ACC112 (cell line): ENCODE results near the gene MBD1.
"Not testable (repeated sequence)": the region's sequence is repeated elsewhere in the genome, so short reads cannot be mapped to it uniquely, and the experiment has no call there.

ENCODE experiments used
- H2AFZ ChIP-seq: fragments of 200-600 bp; sonication (generic); one replicate; pipeline ENCODE4 v1.6.0; 2017; ENCODE audit warnings: antibody characterized with exemption, low read length; ENCODE audit not compliant: unreplicated experiment
- H3K27ac ChIP-seq: fragments of 200-600 bp; sonication (generic); 2 replicates; pipeline ENCODE4 v1.5.1; 2014; ENCODE audit warnings: low read depth, mild to moderate bottlenecking, antibody characterized with exemption, low read length, moderate library complexity
- H3K27me3 ChIP-seq: fragments of 200-600 bp; sonication (generic); 2 replicates; pipeline ENCODE4 v1.6.1; 2014; ENCODE audit warnings: mild to moderate bottlenecking, antibody characterized with exemption, low read length, moderate library complexity, mixed read lengths; ENCODE audit not compliant: insufficient read depth
- H3K36me3 ChIP-seq: fragments of 200-600 bp; sonication (generic); 2 replicates; pipeline ENCODE4 v1.6.1; 2016; ENCODE audit warnings: mild to moderate bottlenecking, antibody characterized with exemption, low read length, moderate library complexity, mixed read lengths; ENCODE audit not compliant: insufficient read depth
- H3K4me1 ChIP-seq: fragments of 200-600 bp; sonication (generic); one replicate; pipeline ENCODE4 v1.6.1; 2016; ENCODE audit warnings: low read length, mixed read lengths; ENCODE audit not compliant: insufficient read depth, unreplicated experiment, control insufficient read depth
- H3K4me3 ChIP-seq: fragments of 200-600 bp; sonication (generic); 2 replicates; pipeline ENCODE4 v1.5.1; 2014; ENCODE audit warnings: mild to moderate bottlenecking, low read depth, low read length
- H3K79me2 ChIP-seq: fragments of 200-600 bp; sonication (generic); one replicate; pipeline ENCODE4 v1.6.0; 2016; ENCODE audit warnings: low read length; ENCODE audit not compliant: control insufficient read depth, unreplicated experiment, insufficient read depth

Gene MBD1

DNA sequence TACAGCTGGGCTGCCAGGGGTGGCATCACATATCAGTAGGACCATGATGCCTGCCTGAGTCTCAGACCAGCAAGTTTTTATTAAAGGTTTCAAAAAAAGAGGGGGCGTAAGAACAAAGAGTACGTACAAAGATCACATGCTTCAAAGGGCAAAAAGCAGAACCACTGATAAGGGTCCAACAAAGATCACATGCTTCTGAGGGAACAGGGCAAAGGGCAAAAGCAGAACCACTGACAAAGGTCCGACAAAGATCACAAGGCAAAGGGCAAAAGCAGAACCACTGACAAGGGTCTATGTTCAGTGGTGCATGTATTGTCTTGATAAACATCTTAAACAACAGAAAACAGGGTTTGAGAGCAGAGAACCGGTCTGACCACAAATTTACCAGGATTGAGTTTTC lies 61.1 kb downstream of the MBD1 start:
- H2AFZ ChIP-seq, H3K79me2 ChIP-seq, H3K27ac ChIP-seq, H3K4me3 ChIP-seq, H3K4me1 ChIP-seq, H3K36me3 ChIP-seq: not testable (repeated sequence)
- H3K27me3 ChIP-seq: peaks cover 56% of the 10 kb centered on the region
